IPS-NIHi11 (cell line): ENCODE results near the gene EGFL7.

ENCODE experiments used
- DNase-seq: peaks from one replicate; pipeline ENCODE4 v3.0.0; 2012; ENCODE audit warnings: mixed read lengths, low spot score

Gene EGFL7

DNA sequence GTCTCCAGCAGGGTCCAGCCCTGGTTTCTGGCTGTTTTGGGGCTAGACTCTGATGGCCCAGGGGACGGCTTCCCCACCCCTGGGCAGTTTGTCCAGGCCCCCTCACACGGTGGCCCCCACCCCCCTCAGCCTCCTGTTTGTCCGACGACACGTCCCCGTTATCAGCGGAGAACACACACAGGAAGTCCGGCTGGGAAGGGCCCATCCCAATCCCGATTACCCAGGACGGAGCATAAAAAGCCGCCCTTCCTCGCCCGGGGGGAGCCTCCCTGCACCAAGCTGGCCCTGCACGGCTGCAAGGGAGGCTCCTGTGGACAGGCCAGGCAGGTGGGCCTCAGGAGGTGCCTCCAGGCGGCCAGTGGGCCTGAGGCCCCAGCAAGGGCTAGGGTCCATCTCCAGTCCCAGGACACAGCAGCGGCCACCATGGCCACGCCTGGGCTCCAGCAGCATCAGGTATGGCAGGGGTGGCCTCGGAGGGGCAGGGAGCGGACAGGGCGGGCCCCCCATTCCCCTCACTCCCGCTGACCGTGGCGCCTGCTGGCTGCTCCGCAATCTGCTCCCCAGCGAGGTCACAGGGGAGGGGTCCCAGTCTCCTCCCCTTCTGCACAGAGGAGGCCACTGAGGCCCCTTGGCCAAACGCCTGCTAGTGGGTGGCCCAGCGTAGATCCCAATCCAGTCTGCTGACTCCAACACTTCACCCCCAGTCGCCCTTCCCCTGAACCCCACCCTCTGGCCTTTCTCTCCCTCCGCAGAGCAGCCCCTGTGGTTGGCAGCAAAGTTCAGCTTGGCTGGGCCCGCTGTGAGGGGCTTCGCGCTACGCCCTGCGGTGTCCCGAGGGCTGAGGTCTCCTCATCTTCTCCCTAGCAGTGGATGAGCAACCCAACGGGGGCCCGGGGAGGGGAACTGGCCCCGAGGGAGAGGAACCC is at the start of gene EGFL7:
TSS of gene EGFL7 (plus strand) at position 261 of the 926 bp plus-strand sequence. CDS start 5,367 bp downstream, outside the sequence.
- DNase-seq: no peak

DNA sequence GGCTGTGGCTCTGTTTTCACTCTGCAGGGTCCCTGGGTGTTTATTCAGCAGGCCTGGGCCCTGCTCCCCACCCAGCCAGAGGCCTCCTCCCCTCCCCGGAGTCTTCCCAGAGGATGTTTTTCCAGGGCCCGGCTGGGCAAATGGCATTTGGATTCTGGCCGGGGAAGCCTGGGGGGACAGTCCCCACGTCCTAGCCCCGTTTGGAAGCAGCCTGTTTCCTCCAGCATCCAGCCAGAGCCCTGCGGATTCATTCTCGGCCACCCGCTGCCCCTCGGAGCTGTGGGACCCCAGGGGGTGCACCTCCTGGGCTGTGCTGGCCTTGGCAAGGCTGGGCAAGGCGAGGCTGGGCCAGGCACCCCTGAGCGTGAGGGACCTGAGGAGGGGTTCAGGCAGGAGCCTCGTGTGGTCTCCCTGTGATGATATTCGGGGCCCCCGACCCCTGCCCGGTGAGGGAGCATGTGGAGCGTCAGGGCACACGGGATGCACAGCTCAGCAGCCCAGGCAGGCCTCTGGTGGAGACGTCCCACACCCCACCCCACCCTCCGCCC is 48.8 kb upstream of the EGFL7 start:
- DNase-seq: no peak

DNA sequence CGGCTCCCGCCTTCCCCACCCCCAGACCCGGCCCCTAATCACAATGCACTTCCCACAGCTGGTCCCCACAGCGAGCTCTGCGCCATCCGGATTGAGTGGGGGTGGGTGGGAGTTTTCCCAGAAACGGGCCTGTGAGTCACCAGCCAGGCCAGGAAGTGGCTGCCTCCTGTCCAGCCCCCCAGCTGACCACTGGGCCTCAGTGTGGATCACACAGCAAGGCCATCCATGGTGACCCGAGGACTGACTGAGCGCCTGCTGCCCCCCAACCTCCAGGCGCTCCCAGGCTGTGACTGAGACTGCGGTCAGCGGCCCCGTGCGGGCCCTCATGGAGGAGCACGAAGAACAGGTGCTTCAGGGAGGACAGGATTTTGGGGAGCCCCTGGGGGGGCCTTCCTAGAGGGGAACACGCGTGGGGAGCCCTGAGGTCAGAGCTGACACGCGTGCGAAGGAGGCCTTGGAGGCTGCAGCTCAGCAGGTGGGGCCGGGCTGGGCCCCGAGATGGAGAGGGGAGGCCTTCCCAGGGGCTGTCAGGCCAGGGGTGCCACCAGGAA is 48.3 kb upstream of the EGFL7 start:
- DNase-seq: peak; percentile 13

DNA sequence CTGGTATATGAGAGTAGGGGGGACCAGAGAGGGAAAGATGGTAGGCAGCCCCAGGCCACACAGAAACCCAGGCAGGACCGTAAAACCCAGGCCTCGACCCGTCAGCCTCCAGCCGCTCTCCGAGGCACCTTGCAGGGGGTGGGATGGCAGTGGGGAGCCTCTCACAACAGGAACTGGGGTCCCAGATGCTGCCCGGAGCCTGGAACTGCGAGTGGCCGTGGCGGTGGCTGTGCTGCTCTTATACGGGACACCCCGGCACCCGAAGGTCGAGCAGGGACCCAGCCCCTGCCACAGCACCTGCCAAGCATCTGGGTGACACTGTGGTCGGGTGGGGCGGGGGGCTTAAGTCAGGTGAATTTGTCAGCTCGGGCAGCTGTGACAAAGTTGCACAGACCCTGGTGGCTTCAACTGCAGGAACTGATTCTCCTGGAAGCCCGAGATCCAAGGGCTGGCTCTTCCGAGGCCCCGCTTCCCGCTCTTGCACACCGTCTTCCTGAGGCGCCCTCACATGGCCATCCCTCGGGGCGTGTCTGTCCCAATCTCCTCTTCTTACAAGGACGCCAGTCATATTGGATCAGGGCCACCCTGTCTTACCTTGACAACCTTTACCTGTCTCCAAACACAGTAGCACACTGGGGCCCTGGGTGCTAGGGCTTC is 47.6 kb upstream of the EGFL7 start:
- DNase-seq: peak; percentile 70

DNA sequence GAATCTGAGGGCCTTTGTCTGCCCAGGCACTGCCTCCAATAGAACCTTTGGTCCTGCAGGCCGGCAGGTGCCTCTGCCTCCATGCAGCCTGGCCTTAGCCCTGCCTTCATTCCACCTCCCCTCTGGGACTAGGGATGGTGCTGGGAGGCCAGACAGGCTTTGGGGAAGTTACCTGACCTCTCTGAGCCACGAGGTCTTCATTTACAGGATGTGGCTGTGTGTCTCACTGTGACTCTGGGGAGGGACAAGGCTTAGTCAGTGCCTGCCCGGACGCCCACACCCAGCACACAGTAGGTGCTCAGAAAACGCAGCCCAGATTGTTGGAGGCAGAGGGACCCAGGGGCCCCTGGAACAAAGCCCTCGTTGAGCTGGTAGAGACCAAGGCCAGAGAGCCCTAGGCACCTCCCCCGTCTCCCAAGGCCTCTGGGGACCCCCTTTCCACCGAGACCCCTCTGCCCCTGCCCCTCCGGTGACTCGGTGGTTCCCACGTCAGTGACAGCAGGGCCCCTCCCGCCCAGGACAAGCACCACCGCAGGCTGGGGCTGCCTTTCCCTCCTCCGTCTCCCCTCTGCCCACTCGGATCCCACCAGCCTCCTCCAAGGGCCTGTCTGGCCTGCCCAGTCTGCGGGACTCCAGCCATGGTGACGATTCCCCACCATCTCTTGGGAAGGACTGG is 46.9 kb upstream of the EGFL7 start:
- peak; percentile 41 for DNase-seq

DNA sequence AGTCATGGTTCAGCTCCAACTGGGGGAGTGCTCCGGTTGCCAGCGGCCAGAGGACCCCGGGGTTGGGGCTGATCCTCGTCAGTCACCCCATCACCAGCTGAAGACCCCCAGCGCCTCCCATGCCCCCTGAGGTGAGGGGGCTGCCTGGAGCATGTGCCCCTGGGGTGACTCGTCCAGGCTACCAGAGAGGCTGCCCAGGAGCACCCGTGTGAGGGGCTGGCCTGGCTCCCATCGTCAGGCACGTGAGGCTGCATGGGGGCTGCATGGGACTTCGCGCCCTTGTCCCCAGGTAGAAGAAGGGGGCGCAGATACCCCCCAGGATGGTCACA is 46.4 kb upstream of the EGFL7 start:
- peak; percentile 19 for DNase-seq

DNA sequence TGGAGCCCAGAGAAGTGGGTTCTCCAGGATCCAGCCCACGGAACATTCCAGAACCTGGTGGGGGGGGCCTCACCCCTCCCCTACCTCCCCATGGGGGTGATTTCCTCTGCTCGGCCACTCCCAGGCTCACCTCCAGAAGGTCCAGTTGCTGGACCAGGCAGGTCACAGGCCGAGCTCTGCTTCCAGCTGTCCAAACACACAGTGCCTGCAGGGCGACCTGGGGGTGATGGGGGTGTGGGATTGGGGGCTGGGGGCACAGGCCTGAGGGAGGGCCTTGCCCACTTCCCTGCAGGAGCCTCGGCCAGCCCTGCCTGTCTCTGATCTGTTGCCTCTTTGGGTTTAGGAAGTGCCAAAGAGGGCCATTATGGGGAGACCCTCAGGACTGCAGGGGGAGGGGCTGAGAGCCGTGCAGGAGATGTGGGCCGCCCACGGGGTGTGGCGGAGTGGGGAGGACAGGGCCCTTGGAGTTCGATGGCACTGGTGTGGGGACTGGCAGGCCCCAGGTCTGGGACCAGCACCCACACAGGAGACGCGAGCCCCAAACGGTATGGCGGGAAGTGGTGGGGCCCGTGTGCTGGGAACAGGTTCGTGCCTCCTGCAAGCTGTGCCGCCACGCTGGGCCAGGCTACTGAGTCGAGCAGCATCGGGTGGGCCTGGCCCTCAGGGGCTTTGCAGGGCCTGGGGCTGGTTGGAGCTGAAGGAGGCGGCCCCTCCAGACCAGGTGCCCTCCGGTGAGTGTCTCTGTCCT is 45.6 kb upstream of the EGFL7 start:
- no peak for DNase-seq

DNA sequence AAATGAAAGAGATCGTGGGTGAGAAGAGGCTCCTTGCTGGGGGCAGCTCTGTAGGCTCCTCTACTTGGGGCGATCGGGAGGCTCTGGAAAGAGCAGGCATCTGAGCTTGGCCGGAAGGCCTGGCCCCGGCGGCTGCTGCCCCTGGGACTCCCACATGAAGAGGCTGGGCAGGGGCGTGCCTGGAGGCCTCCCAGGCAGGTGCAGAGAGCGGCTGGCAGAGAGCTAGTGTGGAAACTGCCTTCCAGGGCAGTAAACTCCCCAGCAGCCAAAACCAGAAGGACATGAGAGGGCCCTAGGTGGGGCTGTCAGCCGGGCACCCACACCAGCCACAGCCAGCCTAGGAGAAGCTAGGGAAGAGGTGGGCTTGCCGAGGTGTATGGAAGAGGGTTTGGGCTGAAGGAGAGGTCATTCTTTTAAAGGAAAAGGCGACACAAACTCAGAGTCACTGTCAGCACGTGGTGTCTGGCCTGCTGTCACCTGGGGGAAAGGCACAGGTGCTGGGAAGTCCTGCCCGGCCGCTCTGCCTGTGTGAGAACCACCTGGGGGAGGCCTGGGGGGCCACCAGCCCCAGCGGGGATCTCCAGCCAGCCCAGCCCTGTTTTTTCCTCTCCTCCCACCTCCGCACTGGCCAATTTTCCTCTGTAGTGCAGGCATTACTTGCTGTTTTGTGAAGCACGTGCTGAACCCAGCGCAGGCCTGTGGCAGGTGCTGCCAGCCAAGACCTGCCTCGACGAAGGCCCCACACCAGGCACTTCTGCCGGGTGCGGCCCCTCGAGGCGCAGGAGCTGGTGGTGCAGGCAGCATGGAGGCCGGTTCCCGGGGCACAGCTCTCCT is 44.8 kb upstream of the EGFL7 start:
- DNase-seq: peak; percentile 9

DNA sequence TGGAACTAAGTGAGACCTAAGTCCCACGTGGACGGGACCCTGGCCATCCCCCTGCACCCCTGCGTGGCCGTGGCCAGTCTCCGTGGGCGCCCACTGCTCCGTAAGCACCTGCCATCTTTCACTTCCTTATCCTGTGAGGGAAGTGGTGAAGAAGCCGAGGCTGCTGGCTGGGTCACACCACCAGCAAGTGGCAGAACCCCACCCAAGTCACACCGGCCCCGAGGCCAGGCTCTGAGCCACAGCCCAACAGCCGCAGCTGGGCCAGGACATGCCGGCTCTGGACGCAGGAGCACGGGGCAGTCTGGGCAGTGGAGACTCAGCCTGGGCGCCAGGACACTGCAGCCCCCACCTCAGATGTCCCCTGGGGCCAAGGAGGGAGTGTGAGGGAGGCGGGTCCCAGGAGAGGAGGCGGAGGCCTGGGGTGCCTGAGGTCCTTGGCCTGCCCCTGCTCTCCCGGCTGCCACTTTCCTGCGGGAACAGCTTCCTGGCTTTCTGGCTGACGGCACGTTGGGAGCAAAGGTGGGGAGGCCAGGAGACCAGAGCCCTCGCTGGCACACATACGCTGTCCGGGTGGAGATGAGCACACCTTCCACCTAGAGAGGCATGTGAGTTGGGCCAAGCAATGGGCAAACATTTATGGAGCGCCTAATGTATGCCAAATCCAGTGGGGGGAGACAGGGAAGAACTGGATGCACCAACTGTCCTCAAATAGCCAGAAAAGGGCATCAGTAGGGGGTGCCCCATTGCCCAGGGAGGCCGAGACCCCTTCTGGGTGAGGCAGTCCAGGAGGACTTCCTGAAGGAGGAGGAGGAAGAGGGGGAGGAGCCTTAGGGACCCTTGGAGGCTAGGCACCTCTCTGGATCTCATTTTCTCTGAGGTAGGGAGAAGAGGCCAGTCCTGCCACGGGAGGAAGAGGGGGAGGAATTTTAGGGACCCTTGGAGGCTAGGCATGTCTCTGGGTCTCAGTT is 43.9 kb upstream of the EGFL7 start:
- DNase-seq: no peak

DNA sequence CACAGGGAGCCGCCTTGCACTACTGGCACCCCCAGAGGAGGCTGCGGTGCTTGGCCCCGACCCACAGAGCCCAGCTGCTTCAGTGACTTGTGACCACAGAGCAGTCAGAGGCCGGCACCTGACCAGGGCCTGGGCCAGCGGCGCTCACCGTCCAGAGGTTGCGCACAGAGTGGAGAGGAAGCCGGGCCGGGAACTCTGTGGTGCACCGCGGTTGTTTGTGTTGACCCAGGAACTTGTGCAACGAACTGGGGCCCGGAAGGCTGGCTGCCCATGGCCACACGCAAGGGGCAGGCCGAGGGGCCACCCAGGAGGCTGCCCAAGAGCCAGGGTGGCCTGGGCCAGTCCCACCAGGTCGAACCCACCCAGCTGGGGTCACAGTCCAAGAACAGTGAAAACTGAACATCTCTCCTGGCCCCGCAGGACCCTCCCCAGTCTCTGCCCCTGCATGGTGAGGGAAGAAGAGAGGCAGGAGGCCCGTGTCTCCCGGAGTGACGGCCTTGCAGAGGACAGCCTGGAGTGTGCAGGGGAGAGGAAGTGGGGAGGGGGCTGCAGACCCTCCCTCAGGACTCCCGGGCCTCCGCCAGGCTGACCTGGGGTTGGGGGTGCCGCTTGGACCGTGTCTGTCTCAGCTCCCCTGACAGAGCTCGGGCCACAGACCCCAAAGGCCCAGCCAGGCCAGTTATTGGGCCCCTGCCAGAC is 42.8 kb upstream of the EGFL7 start:
- no peak for DNase-seq

DNA sequence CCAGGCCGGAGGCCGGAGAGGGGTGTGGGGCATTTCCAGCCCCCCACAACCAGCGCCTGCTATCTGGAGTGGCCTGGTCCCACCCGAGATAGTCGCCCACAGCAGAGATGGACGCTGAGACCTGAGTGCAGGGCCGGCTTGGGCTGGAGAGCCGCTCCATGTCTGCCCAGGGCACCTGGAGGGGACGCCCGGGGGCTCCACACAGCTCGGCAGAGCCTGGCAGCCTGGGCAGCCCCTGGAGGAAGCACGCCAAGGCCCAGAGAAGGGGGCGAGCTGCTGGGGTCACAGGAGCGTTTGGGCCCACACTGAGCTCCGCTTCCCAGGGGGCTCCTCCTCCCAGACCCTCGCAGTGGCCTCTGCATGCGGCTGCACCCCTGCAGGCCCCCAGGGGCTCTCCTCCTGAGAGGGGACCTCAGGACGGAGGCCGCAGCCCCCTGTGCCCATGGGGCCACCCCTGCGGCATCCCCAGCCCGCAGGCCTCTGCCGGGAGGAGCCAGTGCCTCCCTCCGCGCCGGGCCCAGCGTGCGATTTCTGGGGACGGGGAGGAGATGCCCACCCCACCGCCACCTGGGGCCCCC is 42.2 kb upstream of the EGFL7 start:
- no peak for DNase-seq

DNA sequence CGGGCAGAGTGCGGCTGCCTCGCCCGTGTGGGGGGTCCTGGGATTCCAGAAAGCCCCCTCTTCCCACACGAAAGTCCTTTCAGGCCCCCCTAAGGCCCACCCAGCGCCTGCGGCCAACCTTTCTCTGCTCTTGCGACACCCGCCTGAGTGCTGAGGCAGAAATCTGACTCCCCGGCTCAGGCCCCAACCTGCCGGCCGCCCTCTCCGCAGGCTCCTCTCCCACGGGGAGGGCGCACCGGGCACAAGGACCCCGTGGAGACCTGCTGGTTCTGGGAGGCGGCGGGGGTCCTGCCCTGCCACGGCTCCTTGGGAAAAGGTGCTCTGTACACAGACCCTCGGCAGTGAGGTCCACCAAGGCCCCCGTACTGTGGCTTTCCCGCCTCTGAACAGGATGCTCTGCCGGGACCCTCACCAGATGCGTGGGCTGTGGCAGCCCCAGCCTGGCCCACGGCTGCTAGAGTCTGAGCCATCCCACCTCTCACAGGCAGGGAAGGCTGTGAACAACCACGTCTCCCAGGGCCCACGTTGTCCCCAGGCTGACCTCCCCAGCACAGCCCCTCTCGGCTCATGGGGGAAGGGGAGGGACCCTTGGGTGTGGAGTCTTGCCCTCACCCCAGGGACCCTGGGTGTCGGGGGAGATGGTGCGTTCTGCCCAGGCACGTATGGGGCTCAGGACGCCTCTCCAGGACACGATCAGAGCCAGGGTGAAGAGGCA is 41.5 kb upstream of the EGFL7 start:
- DNase-seq: no peak

DNA sequence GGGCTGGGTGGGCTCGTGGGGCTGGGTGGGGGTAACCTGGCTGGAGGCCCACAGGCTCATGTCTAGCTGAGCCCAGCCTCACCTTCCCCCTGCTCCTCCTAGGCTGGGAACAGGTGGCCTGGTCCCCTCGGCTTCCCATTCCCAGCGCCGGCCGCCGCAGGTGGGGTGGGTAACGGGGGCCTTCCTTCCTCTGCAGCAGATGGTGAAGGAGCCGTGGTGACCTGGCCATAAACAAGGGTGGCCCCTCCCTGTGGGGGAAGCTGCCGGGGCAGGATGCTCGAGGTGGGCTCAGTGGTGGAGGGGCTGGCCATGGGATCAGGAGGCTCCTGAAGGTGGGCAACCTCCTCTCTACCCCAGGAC is 41.0 kb upstream of the EGFL7 start:
- DNase-seq: no peak

DNA sequence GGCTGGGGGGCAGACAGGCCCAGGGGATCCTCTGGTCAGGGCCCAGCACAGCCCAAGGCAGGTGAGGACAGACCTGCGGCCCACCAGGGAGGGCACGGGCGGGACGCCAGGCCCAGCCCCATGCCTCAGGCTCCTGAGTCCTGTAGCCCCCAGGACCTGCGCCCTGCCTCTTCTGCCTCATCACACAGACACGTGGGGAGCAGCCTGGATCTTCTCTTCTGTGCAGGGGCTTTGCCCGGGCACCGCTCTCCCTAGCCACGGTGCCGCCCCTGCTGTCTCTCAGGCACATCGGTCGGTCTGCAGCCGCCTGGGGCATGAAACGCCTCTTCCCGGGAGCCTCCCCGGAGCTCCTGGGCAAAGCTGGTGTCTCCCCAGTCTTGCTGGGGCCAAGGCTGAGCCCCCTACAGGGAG is 40.2 kb upstream of the EGFL7 start:
- DNase-seq: no peak

DNA sequence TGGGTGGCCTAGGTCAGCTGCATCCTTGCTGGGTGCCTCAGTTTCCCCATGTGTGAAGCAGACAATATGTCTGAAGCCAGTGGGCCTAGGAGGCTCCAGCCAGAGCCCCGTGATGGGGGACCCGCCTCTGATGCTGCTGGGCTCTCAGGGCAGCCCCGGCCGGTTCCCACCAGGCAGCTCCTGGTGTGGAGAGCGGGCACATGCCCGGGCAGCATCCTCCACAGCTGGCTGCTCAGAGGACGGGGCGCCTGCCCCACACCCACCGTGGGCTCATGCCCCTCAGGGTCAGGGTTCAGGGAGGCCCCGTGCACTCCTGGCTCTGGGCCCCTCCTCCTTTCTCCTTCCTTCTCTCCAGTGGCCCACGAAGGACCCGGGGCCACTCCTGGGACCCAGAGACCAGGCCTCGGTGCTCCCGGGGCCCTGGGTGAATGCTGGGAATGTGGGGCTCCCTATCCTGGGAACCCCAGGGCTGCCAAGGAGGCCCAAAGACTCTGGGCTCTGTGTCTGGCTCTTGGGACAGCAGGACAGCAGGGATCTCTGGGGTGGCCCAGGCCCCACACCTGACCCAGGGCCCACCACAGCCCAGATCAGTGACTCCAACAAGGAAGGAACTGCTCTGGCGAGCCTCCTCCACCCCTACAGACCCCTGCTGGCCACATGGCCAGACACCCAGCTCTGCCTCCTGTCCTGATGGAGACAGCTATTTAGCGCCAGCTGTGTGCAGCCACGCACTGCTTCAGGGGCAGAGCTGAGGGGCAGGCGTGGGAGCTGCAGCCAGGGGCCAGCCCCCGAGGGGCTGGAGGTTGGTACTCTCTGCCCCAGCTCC is 39.5 kb upstream of the EGFL7 start:
- DNase-seq: no peak

DNA sequence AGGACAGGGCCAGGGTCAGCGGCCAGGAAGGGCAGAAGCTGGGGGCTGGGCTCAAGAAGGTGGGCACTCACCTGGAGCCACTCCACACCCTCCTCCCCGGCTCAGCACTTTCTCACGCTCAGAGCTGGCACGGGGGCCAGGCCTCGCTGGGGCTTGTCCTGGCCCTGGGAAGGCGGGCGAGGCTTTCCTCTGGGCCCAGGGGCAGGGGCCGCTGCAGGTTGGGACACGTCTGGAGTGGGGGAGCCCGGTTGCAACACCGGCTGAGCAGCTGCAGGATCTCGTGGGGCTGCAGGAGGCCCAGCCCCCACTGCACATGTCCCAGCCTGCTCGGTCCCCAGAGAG is 38.9 kb upstream of the EGFL7 start:
- DNase-seq: no peak
